NCI-H187 treated with DMSO at 0.1 percent for 48 hours (cell line): ENCODE results near the gene CRACR2A.

Experiments used
- DNase-seq: peaks from one replicate; lab custom pipeline; 2025; lab: John Stamatoyannopoulos, UW

Gene CRACR2A

GRCh38 chr12:3565985-3566384, 186.9 kb downstream of the CRACR2A start:
- DNase-seq: no peak
